BJ (cell line): ENCODE data around the gene ST3GAL3. TPM values are rescaled to one million over a fixed set of nuclear protein-coding genes. Genes with fewer than 3 reads are reported as not detected.
"Not testable (repeated sequence)": the region's sequence is repeated elsewhere in the genome, so short reads cannot be mapped to it uniquely, and the experiment has no call there.

Experiments used
- CTCF ChIA-PET: fragments of 350-600 bp; formaldehyde crosslinking; extraction: SDS; loops from one replicate; lab custom pipeline; 2021; ENCODE audit warnings: antibody characterized with exemption, inconsistent platforms; lab: Yijun Ruan, JAX
- POLR2A ChIA-PET: fragments of 300-600 bp; sonication (Branson Sonifier 250); formaldehyde crosslinking; extraction: SDS; loops from one replicate; lab custom pipeline; 2021; ENCODE audit warnings: antibody characterized with exemption; lab: Charles Lee
- DNase-seq: peaks from one replicate; pipeline ENCODE4 v3.0.0-alpha.2; 2011; ENCODE audit warnings: low read depth
- H3K27me3 ChIP-seq: 2 replicates; pipeline ENCODE4 v1.6.0; 2011; ENCODE audit warnings: low read length; ENCODE audit not compliant: control insufficient read depth, insufficient read depth
- H3K36me3 ChIP-seq: 2 replicates; pipeline ENCODE4 v1.5.1; 2011; ENCODE audit warnings: low read length; ENCODE audit not compliant: control insufficient read depth, insufficient read depth
- H3K4me3 ChIP-seq: 2 replicates; pipeline ENCODE4 v1.5.1; 2011; ENCODE audit warnings: low read depth, mild to moderate bottlenecking, control low read depth, low read length
- CTCF ChIP-seq: IDR thresholded peaks from 2 replicates; pipeline ENCODE4 v1.5.1; 2011; ENCODE audit warnings: low read depth, mild to moderate bottlenecking, control low read depth, inconsistent platforms, low read length, moderate library complexity; ENCODE audit not compliant: insufficient read depth
- polyA plus RNA-seq: library from polyadenylated mRNA; depleted of rRNA; stranded (reverse); fragments of >200 nt; gene quantifications from 2 replicates; pipeline ENCODE4 v1.2.3, GENCODE V29; 2011

Gene ST3GAL3
- polyA plus RNA-seq, 1 experiment: 24.2 TPM

- Histone ChIP-seq H3K4me3 (no peak overlapping the region), H3K27me3 (no peaks in the 10 kb centered on the region), H3K36me3 (no peaks in the 10 kb centered on the region)
- no peak for DNase-seq
- ChIA-PET CTCF (interaction anchor here (0.9 to 1.0 kb wide), 2 partner anchors 10 to 218 kb away, joined by 4 read pairs; partner anchors contain the start of gene ST3GAL3), POLR2A (no interaction called here)
- TF ChIP-seq CTCF: no peak
Observed at GRCh38 chr1:43716559-43717281, 9.4 kb downstream of the ST3GAL3 start.

- ChIA-PET POLR2A (no interaction called here), CTCF (no interaction called here)
- Histone ChIP-seq H3K4me3 (no peak overlapping the region), H3K27me3 (no peaks in the 10 kb centered on the region), H3K36me3 (no peaks in the 10 kb centered on the region)
- no peak for TF ChIP-seq CTCF
- DNase-seq: peak; percentile 59
Observed at GRCh38 chr1:43719063-43719462, 11.7 kb downstream of the ST3GAL3 start.

- POLR2A ChIA-PET, H3K4me3 ChIP-seq, H3K36me3 ChIP-seq, DNase-seq, H3K27me3 ChIP-seq: not testable (repeated sequence)
- CTCF ChIA-PET: interaction anchor here (0.6 to 0.7 kb wide), 2 partner anchors 189 to 215 kb away, joined by 3 read pairs; partner anchors contain the start of gene PTPRF
Observed at GRCh38 chr1:43719670-43720419, 12.5 kb downstream of the ST3GAL3 start.

- ChIA-PET CTCF (no interaction called here), POLR2A (no interaction called here)
- Histone ChIP-seq H3K27me3 (no peaks in the 10 kb centered on the region), H3K4me3 (no peak overlapping the region), H3K36me3 (no peaks in the 10 kb centered on the region)
- no peak for TF ChIP-seq CTCF
- DNase-seq: no peak
Observed at GRCh38 chr1:43722810-43723209, 15.5 kb downstream of the ST3GAL3 start.

- DNase-seq: no peak
- H3K4me3 ChIP-seq: no peak overlapping the region
- CTCF ChIA-PET: no interaction called here
- POLR2A ChIA-PET: no interaction called here
- no peak for TF ChIP-seq CTCF
- H3K27me3 ChIP-seq: no peaks in the 10 kb centered on the region
- no peaks in the 10 kb centered on the region for H3K36me3 ChIP-seq
Observed at GRCh38 chr1:43729816-43730463, 22.6 kb downstream of the ST3GAL3 start.
